Lower leg skin (tissue), 4 donors: ENCODE measurements around the gene DNAJB4. TPM values are rescaled to one million over a fixed set of nuclear protein-coding genes. Genes with fewer than 3 reads are reported as not detected.
"Not testable (repeated sequence)": the region's sequence is repeated elsewhere in the genome, so short reads cannot be mapped to it uniquely, and the experiment has no call there.

Source experiments
- DNase-seq, 2 donors: peaks; one replicate each; pipeline ENCODE4 v3.0.0-alpha.2; 2019; ENCODE audit warnings: low spot score in 2 of 2
- H3K4me3 ChIP-seq: fragments of 200-600 bp; sonication (generic); 2 replicates; pipeline ENCODE4 v1.5.1; 2017; ENCODE audit warnings: mild to moderate bottlenecking, low read depth; ENCODE audit not compliant: poor library complexity, severe bottlenecking
- CTCF ChIP-seq, 3 donors: fragments of 450-650 bp; IDR thresholded peaks; one replicate each; pipeline ENCODE4 v1.5.1; 2016; ENCODE audit warnings: antibody characterized with exemption in 3 of 3, mild to moderate bottlenecking in 3 of 3, moderate library complexity in 2 of 3
- POLR2A ChIP-seq, 2 donors: fragments of 450-650 bp; IDR thresholded peaks; one replicate each; pipeline ENCODE4 v1.6.1; 2016 to 2017; ENCODE audit warnings: antibody characterized with exemption in 2 of 2, mild to moderate bottlenecking in 1 of 2, moderate library complexity in 1 of 2
- WGBS, 2 donors: methylation state at CpG; one replicate each; pipeline ENCODE4 v1.1.5; 2018; 5-methylcytosine and 5-hydroxymethylcytosine counted together
- intact Hi-C: fragments of 100-400 bp; cut with DNase I; formaldehyde crosslinking; loops from one replicate; pipeline ENCODE4 v1.15.0; 2023; ENCODE audit warnings: low total_unique reads
- total RNA-seq, 4 donors: library from RNA; depleted of rRNA; stranded (reverse); fragments of >200 nt; gene quantifications; one replicate each; pipeline ENCODE4 v1.1.0, GENCODE V29; 2016

The DNAJB4 gene
- total RNA-seq, 4 donors from 2014 or later = 9.3 to 15.5 (median 13.6) TPM

- TF ChIP-seq CTCF (IDR thresholded peaks at IDR 0.05) (no peak), POLR2A (IDR thresholded peaks at IDR 0.05) (no peak)
- H3K4me3 ChIP-seq = no peak overlapping the region
- intact Hi-C loops = no loop called here
- DNase-seq = no peak
These were observed 13.1 kb upstream of the DNAJB4 start for GRCh38 chr1:77991638-77992037.

GRCh38 chr1:77994117-77994705 lies 10.5 kb upstream of the DNAJB4 start:
- TF ChIP-seq POLR2A (IDR thresholded peaks at IDR 0.05) (no peak), CTCF (IDR thresholded peaks at IDR 0.05) (no peak)
- intact Hi-C loops = no loop called here
- 81 to 87% methylated on average over 3 of the region's 3 CpGs for WGBS, 2 donors
- no peak overlapping the region for H3K4me3 ChIP-seq
- no peak for DNase-seq

- no peak overlapping the region for H3K4me3 ChIP-seq
- DNase-seq = no peak
- WGBS, 2 donors = 97% methylated on average over 5 of the region's 5 CpGs
- TF ChIP-seq CTCF (IDR thresholded peaks at IDR 0.05) (no peak), POLR2A (IDR thresholded peaks at IDR 0.05) (no peak)
- intact Hi-C loops = no loop called here
These were observed 8.0 kb upstream of the DNAJB4 start for GRCh38 chr1:77996734-77997133.

GRCh38 chr1:78000536-78000935 lies 4.2 kb upstream of the DNAJB4 start:
- 89 to 90% methylated on average over 11 of the region's 11 CpGs for WGBS, 2 donors
- intact Hi-C loops, H3K4me3 ChIP-seq, DNase-seq: not testable (repeated sequence)

- TF ChIP-seq CTCF (IDR thresholded peaks at IDR 0.05) = no peak
- no peak for TF ChIP-seq POLR2A (IDR thresholded peaks at IDR 0.05)
- intact Hi-C loops = no loop called here
- WGBS, 2 donors = 23 to 33% methylated on average over 3 of the region's 3 CpGs
- no peak overlapping the region for H3K4me3 ChIP-seq
- DNase-seq = no peak
These were observed 1.5 kb upstream of the DNAJB4 start for GRCh38 chr1:78003070-78003746.

- no peak overlapping the region for H3K4me3 ChIP-seq
- DNase-seq = peak in 1 of 2 donors; percentile 30
- no peak for TF ChIP-seq CTCF (IDR thresholded peaks at IDR 0.05)
- TF ChIP-seq POLR2A (IDR thresholded peaks at IDR 0.05) = no peak
- intact Hi-C loops = no loop called here
- 3 to 5% methylated on average over 8 of the region's 8 CpGs for WGBS, 2 donors
These were observed 639 bp upstream of the DNAJB4 start for GRCh38 chr1:78003882-78004718.
